Retinal pigment epithelial cell (primary cell): ENCODE measurements around the gene PCDHB8.
A peak's percentile ranks its signal among the peaks of the same experiment; 100 is the strongest.
"Not testable (repeated sequence)": the region's sequence is repeated elsewhere in the genome, so short reads cannot be mapped to it uniquely, and the experiment has no call there.

Source experiments
- DNase-seq: peaks from one replicate; pipeline ENCODE4 v3.0.0-alpha.2; 2010; ENCODE audit warnings: low read depth
- H3K4me3 ChIP-seq: 2 replicates; pipeline ENCODE4 v1.5.1; 2011; ENCODE audit warnings: mild to moderate bottlenecking, low read length, control low read depth, moderate library complexity
- TF ChIP-seq, protein P1 (sequence below): conservative IDR thresholded peaks from 2 replicates; pipeline ENCODE4 v1.5.1; 2011; ENCODE audit warnings: low read depth, low read length, control low read depth, inconsistent platforms

Gene PCDHB8

DNA sequence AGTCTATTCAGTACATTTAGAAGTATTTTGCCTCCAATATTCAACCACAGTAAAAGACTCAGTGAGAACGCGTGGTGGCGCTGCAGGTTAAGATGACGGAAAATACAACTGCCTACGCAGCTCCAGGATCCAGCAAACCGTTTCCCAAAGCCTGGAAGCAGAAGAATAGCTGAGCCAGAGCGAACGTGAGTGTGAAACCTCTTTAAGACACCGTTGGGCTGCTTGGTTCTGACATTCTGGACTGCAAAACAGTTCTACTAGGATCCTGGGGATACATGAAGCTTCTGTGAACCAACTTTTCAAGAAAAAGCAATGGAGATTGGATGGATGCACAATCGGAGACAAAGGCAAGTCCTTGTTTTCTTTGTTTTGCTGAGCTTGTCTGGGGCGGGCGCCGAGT, 4.7 kb downstream of the PCDHB8 start, which contains the start of gene PCDHB16:
TSS of gene PCDHB16 (plus strand) at position 140 of the 400 bp plus-strand sequence. CDS start at position 313, 173 bp downstream.
- peak within 1 kb of the TSS; percentile 8 for H3K4me3 ChIP-seq
- TF ChIP-seq, protein P1, sequence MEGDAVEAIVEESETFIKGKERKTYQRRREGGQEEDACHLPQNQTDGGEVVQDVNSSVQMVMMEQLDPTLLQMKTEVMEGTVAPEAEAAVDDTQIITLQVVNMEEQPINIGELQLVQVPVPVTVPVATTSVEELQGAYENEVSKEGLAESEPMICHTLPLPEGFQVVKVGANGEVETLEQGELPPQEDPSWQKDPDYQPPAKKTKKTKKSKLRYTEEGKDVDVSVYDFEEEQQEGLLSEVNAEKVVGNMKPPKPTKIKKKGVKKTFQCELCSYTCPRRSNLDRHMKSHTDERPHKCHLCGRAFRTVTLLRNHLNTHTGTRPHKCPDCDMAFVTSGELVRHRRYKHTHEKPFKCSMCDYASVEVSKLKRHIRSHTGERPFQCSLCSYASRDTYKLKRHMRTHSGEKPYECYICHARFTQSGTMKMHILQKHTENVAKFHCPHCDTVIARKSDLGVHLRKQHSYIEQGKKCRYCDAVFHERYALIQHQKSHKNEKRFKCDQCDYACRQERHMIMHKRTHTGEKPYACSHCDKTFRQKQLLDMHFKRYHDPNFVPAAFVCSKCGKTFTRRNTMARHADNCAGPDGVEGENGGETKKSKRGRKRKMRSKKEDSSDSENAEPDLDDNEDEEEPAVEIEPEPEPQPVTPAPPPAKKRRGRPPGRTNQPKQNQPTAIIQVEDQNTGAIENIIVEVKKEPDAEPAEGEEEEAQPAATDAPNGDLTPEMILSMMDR, result peak; percentile 20
- DNase-seq, result no peak

DNA sequence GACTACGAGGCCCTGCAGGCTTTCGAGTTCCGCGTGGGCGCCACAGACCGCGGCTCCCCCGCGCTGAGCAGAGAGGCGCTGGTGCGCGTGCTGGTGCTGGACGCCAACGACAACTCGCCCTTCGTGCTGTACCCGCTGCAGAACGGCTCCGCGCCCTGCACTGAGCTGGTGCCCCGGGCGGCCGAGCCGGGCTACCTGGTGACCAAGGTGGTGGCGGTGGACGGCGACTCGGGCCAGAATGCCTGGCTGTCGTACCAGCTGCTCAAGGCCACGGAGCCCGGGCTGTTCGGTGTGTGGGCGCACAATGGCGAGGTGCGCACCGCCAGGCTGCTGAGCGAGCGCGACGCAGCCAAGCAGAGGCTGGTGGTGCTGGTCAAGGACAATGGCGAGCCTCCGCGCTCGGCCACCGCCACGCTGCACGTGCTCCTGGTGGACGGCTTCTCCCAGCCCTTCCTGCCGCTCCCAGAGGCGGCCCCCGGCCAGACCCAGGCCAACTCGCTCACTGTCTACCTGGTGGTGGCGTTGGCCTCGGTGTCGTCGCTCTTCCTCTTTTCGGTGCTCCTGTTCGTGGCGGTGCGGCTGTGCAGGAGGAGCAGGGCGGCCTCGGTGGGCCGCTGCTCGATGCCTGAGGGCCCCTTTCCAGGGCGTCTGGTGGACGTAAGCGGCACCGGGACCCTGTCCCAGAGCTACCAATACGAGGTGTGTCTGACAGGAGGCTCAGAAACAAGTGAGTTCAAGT, 6.7 kb downstream of the PCDHB8 start:
- DNase-seq, result not testable (repeated sequence)

DNA sequence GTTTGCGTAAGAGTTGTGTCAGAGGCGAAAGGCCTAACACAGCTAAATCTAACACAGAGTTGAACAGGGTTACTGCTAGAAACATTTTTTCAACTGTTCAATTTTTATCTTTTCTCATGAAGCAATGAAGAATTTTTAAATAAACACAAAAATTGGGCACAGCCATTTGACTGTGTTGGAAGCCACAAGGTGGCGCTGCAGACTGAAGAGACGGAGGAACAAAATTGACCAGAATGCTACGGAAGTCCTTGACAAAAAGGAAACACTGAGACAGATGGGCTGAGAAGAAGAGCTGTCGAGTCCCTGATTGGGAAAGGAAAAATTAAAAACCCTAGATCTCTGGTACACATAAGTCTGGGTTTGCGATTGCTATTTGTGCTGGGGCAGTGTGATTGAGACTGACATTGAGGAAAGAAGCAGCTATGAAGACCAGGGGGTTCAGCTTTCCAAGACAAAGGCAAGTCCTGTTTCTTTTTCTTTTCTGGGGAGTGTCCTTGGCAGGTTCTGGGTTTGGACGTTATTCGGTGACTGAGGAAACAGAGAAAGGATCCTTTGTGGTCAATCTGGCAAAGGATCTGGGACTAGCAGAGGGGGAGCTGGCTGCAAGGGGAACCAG, 9.4 kb downstream of the PCDHB8 start, which contains the start of gene PCDHB9:
TSS of gene PCDHB9 (plus strand) at position 265 of the 616 bp plus-strand sequence. CDS start at position 423, 158 bp downstream.
- no peak for DNase-seq
- TF ChIP-seq, protein P1, result peak; percentile 34
- H3K4me3 ChIP-seq, result no peak within 1 kb of the TSS

More for the DNA sequence above, 6.7 kb downstream of the PCDHB8 start:
- H3K4me3 ChIP-seq, result not testable (repeated sequence)

DNA sequence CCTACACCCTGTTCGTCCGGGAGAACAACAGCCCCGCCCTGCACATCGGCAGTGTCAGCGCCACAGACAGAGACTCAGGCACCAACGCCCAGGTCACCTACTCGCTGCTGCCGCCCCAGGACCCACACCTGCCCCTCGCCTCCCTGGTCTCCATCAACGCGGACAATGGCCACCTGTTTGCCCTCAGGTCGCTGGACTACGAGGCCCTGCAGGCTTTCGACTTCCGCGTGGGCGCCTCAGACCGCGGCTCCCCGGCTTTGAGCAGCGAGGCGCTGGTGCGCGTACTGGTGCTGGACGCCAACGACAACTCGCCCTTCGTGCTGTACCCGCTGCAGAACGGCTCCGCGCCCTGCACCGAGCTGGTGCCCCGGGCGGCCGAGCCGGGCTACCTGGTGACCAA, 11.1 kb downstream of the PCDHB8 start:
- DNase-seq, result not testable (repeated sequence)

DNA sequence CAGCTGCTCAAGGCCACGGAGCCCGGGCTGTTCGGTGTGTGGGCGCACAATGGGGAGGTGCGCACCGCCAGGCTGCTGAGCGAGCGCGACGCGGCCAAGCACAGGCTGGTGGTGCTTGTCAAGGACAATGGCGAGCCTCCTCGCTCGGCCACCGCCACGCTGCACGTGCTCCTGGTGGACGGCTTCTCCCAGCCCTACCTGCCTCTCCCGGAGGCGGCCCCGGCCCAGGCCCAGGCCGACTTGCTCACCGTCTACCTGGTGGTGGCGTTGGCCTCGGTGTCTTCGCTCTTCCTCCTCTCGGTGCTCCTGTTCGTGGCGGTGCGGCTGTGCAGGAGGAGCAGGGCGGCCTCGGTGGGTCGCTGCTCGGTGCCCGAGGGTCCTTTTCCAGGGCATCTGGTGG, 11.5 kb downstream of the PCDHB8 start:
- not testable (repeated sequence) for H3K4me3 ChIP-seq, DNase-seq

More for the DNA sequence above, 11.1 kb downstream of the PCDHB8 start:
- H3K4me3 ChIP-seq, result not testable (repeated sequence)

DNA sequence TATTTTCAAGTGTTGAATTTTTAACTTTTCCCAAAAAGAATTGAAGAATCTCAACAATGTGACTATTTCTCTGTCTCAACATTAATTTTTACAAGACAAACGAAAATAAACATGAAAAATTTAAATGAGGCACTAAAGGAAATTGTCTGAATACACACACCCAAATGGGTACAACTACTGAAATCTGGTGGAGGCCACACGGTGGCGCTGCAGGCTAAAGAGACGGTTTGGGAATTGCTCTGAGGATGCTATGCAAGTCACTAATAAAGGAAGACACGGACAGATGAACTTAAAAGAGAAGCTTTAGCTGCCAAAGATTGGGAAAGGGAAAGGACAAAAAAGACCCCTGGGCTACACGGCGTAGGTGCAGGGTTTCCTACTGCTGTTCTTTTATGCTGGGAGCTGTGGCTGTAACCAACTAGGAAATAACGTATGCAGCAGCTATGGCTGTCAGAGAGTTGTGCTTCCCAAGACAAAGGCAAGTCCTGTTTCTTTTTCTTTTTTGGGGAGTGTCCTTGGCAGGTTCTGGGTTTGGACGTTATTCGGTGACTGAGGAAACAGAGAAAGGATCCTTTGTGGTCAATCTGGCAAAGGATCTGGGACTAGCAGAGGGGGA, 14.6 kb downstream of the PCDHB8 start, which contains the start of gene PCDHB10:
TSS of gene PCDHB10 (plus strand) at position 244 of the 616 bp plus-strand sequence. CDS start at position 444, 200 bp downstream.
- DNase-seq, result no peak
- TF ChIP-seq, protein P1, result peak; percentile 21

DNA sequence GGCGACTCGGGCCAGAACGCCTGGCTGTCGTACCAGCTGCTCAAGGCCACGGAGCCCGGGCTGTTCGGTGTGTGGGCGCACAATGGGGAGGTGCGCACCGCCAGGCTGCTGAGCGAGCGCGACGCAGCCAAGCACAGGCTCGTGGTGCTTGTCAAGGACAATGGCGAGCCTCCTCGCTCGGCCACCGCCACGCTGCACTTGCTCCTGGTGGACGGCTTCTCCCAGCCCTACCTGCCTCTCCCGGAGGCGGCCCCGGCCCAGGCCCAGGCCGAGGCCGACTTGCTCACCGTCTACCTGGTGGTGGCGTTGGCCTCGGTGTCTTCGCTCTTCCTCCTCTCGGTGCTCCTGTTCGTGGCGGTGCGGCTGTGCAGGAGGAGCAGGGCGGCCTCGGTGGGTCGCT, 16.7 kb downstream of the PCDHB8 start:
- DNase-seq, H3K4me3 ChIP-seq: not testable (repeated sequence)

More for the DNA sequence above, 14.6 kb downstream of the PCDHB8 start, which contains the start of gene PCDHB10:
- H3K4me3 ChIP-seq, result no peak within 1 kb of the TSS

DNA sequence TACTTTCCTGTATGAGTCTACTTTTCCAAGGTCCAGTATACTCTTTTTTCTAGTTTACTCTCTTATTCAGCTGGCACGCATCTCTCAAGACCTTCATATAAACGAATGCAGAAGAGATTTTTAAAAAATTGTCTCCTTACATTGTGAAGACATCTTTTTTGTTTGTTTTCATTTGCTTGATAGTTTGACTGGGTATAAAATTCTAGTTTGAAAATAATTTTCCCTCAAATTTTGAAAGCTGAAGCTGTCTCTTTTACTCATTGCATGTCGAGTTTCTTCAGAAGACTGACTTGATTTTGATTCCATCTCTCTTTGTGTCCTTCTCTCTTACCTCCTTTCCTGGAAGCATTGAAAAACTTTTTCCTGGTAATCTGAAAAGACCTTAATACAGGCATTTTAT, 18.8 kb downstream of the PCDHB8 start:
- H3K4me3 ChIP-seq, result no peak overlapping the region
- DNase-seq, result no peak
- TF ChIP-seq, protein P1, result no peak
